PC-3 (cell line): ENCODE results near the gene ADGRF4. TPM values are rescaled to one million over a fixed set of nuclear protein-coding genes. Genes with fewer than 3 reads are reported as not detected.

Experiments used
- ATAC-seq: fragments of 200-7000 bp; cut with Tn5 transposase; 2 replicates; pipeline ENCODE4 v1.9.1; 2020; ENCODE audit warnings: mild to moderate bottlenecking, moderate library complexity
- BruUV-seq: library from RNA; stranded (reverse); fragments of 400-500 nt; replicated peaks from 2 replicates; lab custom pipeline; 2021; lab: Mats Ljungman, UMichigan
- CTCF ChIA-PET: fragments of 300-600 bp; sonication (Branson Sonifier 250); formaldehyde crosslinking; loops from one replicate; lab custom pipeline; 2022; ENCODE audit warnings: antibody characterized with exemption; lab: Charles Lee
- POLR2A ChIA-PET: fragments of 300-600 bp; sonication (Branson Sonifier 250); formaldehyde crosslinking; loops from one replicate; lab custom pipeline; 2022; ENCODE audit warnings: antibody characterized with exemption; ENCODE audit not compliant: unreplicated experiment; lab: Charles Lee
- DNase-seq: peaks from one replicate; pipeline ENCODE4 v3.0.0-alpha.2; 2015
- H2AFZ ChIP-seq: fragments of 300-600 bp; sonication (generic); 2 replicates; pipeline ENCODE4 v1.6.0; 2016; ENCODE audit warnings: antibody characterized with exemption, low read length
- H3F3A ChIP-seq: fragments of 300-600 bp; sonication (generic); one replicate; pipeline ENCODE4 v1.6.0; 2017; ENCODE audit warnings: antibody characterized with exemption, low read length, control low read depth, mild to moderate bottlenecking; ENCODE audit not compliant: unreplicated experiment
- H3K27ac ChIP-seq: fragments of 300-600 bp; sonication (generic); 2 replicates; pipeline ENCODE4 v1.5.1; 2016; ENCODE audit warnings: mild to moderate bottlenecking, low read length
- H3K27me3 ChIP-seq: fragments of 300-600 bp; sonication (generic); 2 replicates; pipeline ENCODE4 v1.6.1; 2016; ENCODE audit warnings: low read length, mixed read lengths
- H3K36me3 ChIP-seq: fragments of 300-600 bp; sonication (generic); 2 replicates; pipeline ENCODE4 v1.6.1; 2016; ENCODE audit warnings: low read depth, mixed run types, low read length, mixed read lengths
- H3K4me1 ChIP-seq: fragments of 300-600 bp; sonication (generic); 2 replicates; pipeline ENCODE4 v1.5.1; 2016; ENCODE audit warnings: low read length; ENCODE audit not compliant: insufficient read depth
- H3K4me2 ChIP-seq: fragments of 300-600 bp; sonication (generic); 2 replicates; pipeline ENCODE4 v1.6.0; 2016; ENCODE audit warnings: low read length
- H3K4me3 ChIP-seq: fragments of 300-600 bp; sonication (generic); 2 replicates; pipeline ENCODE4 v1.5.1; 2016; ENCODE audit warnings: mild to moderate bottlenecking, low read length, mixed read lengths
- H3K79me2 ChIP-seq: fragments of 300-600 bp; sonication (generic); 2 replicates; pipeline ENCODE4 v1.6.1; 2017; ENCODE audit warnings: low read length, mixed read lengths
- H3K9ac ChIP-seq: fragments of 300-600 bp; sonication (generic); 2 replicates; pipeline ENCODE4 v1.6.0; 2016; ENCODE audit warnings: mild to moderate bottlenecking, low read length
- H3K9me2 ChIP-seq: fragments of 300-600 bp; sonication (generic); replicated peaks from 2 replicates; pipeline ENCODE4 v1.6.1; 2016; ENCODE audit warnings: mixed run types, low read length, mixed read lengths
- H3K9me3 ChIP-seq: fragments of 300-600 bp; sonication (generic); 2 replicates; pipeline ENCODE4 v1.6.1; 2016; ENCODE audit warnings: low read length, mixed read lengths
- H4K20me1 ChIP-seq: fragments of 300-600 bp; sonication (generic); 2 replicates; pipeline ENCODE4 v1.6.1; 2016; ENCODE audit warnings: low read length, mixed read lengths
- EZH2 ChIP-seq: fragments of 300-600 bp; sonication (generic); IDR thresholded peaks from one replicate; pipeline ENCODE4 v1.6.1; 2017; ENCODE audit warnings: antibody characterized with exemption, mild to moderate bottlenecking, low read length; ENCODE audit not compliant: unreplicated experiment
- EZH2phosphoT487 ChIP-seq: fragments of 300-600 bp; sonication (generic); IDR thresholded peaks from 2 replicates; pipeline ENCODE4 v1.6.1; 2018; ENCODE audit warnings: mild to moderate bottlenecking, antibody characterized with exemption, low read length, borderline replicate concordance
- intact Hi-C: fragments of 100-400 bp; cut with micrococcal nuclease; formaldehyde crosslinking; loops from 2 replicates; pipeline ENCODE4 v1.9.0; 2023
- total RNA-seq: library from RNA; depleted of rRNA; stranded (reverse); fragments of >200 nt; gene quantifications from 2 replicates; pipeline ENCODE4 v1.2.3, GENCODE V29; 2014
- TF ChIP-seq, protein P1 (sequence below): fragments of 300-600 bp; sonication (generic); conservative IDR thresholded peaks from 2 replicates; pipeline ENCODE4 v1.5.1; 2017; ENCODE audit warnings: antibody characterized with exemption, low read depth, mild to moderate bottlenecking, low read length

ADGRF4 gene
- total RNA-seq, 1 experiment from 2014 or later: 3.4 TPM

DNA sequence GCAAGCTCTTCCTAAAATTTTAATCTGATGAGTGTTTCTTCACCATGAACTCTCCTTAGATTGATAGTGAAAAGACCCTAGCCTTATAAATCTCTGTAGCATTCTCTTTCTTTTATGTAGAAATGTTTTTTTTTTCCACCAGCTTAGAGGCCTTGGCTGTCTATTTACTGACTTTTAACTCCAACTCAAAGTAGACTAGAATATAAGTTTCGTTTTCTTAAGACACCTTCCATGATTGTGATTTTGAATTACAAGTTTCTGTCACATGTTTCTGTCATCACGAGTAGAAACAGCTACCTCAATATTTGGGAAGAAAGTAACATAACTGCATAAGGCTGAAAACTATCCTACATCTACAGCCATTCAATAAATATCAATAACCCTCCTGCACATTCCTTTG lies 17.8 kb downstream of the ADGRF4 start:
- DNase-seq (no peak), ATAC-seq (no peak)
- no peak overlapping the region for H3K9ac ChIP-seq
- intact Hi-C loops: no loop called here
- no peaks in the 10 kb centered on the region for H3K9me2 ChIP-seq
- no peak overlapping the region for H3K27ac ChIP-seq
- BruUV-seq: no TSS peak
- no peaks in the 10 kb centered on the region for H3K4me1 ChIP-seq
- H3K4me3 ChIP-seq: no peak overlapping the region
- no peaks in the 10 kb centered on the region for H3K9me3 ChIP-seq
- ChIA-PET POLR2A (no interaction called here), CTCF (no interaction called here)
- no peaks in the 10 kb centered on the region for H4K20me1 ChIP-seq
- no peak overlapping the region for H3K4me2 ChIP-seq
- no peaks in the 10 kb centered on the region for H3K27me3 ChIP-seq
- TF ChIP-seq, protein P1, sequence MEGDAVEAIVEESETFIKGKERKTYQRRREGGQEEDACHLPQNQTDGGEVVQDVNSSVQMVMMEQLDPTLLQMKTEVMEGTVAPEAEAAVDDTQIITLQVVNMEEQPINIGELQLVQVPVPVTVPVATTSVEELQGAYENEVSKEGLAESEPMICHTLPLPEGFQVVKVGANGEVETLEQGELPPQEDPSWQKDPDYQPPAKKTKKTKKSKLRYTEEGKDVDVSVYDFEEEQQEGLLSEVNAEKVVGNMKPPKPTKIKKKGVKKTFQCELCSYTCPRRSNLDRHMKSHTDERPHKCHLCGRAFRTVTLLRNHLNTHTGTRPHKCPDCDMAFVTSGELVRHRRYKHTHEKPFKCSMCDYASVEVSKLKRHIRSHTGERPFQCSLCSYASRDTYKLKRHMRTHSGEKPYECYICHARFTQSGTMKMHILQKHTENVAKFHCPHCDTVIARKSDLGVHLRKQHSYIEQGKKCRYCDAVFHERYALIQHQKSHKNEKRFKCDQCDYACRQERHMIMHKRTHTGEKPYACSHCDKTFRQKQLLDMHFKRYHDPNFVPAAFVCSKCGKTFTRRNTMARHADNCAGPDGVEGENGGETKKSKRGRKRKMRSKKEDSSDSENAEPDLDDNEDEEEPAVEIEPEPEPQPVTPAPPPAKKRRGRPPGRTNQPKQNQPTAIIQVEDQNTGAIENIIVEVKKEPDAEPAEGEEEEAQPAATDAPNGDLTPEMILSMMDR: no peak
- TF ChIP-seq EZH2phosphoT487 (no peak), EZH2 (no peak)
- H3K36me3 ChIP-seq: peaks cover 6% of the 10 kb centered on the region
- no peaks in the 10 kb centered on the region for H3F3A ChIP-seq
- no peaks in the 10 kb centered on the region for H3K79me2 ChIP-seq
- no peak overlapping the region for H2AFZ ChIP-seq

DNA sequence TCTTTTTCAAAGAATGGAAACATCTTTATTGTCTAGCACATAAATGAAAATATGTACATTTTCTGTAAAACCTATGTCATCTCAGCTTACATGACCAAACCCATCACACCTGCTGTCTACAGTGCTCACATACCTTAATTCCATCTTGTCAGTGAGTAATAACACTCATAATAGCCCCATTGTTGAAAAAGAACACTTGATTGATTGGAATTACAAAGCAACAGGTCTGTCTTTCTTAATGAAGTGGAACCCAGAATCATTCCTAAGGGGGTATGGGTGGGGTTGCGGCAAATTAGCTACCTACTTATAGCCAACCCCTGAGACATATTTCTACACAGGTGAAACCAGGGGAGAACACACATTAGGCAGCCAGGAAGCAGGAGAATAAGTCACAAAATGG lies 20.2 kb downstream of the ADGRF4 start:
- H4K20me1 ChIP-seq: no peaks in the 10 kb centered on the region
- intact Hi-C loops: no loop called here
- no peak overlapping the region for H3K4me3 ChIP-seq
- no peak overlapping the region for H3K27ac ChIP-seq
- H3K27me3 ChIP-seq: no peaks in the 10 kb centered on the region
- ATAC-seq (no peak), DNase-seq (no peak)
- H3K4me2 ChIP-seq: no peak overlapping the region
- BruUV-seq: no TSS peak
- POLR2A ChIA-PET: interaction anchor here (0.6 kb wide), 1 partner anchor 600 kb away, joined by 5 read pairs; no protein-coding TSS in a partner anchor
- no peak overlapping the region for H3K9ac ChIP-seq
- TF ChIP-seq EZH2phosphoT487: no peak
- TF ChIP-seq, protein P1: no peak
- no peak for TF ChIP-seq EZH2
- peaks cover 6% of the 10 kb centered on the region for H3K36me3 ChIP-seq
- no peaks in the 10 kb centered on the region for H3K9me2 ChIP-seq
- peaks cover 10% of the 10 kb centered on the region; the same call in 1 of the 2 replicates for H3K4me1 ChIP-seq
- H3K9me3 ChIP-seq: no peaks in the 10 kb centered on the region
- H3K79me2 ChIP-seq: no peaks in the 10 kb centered on the region
- H2AFZ ChIP-seq: no peak overlapping the region
- CTCF ChIA-PET: no interaction called here
- H3F3A ChIP-seq: no peaks in the 10 kb centered on the region

DNA sequence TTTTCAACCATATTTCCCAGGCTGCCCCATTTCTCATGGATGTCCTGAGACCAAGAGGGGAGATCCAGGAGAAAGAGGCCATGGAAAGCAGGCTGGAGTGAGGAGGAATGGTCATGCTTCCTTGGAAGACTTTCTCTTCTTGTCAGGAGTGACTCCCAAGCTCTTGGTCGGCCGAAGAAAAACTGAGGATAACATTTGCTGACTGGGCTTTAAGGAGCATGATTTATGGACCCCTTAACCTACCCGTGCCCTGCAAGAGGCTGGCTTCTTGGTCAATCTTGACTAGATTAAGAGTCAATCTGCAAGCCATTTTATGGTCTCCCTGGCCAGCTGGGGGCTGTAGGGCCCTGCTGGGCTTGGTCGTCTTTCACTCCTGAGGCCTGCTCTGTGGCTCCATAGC lies 22.8 kb downstream of the ADGRF4 start:
- no peak for ATAC-seq

More for the DNA sequence above, 22.8 kb downstream of the ADGRF4 start:
- Histone ChIP-seq H3K27ac (no peak overlapping the region), H3K9me3 (no peaks in the 10 kb centered on the region), H2AFZ (no peak overlapping the region), H4K20me1 (no peaks in the 10 kb centered on the region), H3K9me2 (no peaks in the 10 kb centered on the region), H3K36me3 (no peaks in the 10 kb centered on the region), H3K9ac (no peak overlapping the region), H3K4me2 (no peak overlapping the region), H3K4me1 (peaks cover 16% of the 10 kb centered on the region), H3K4me3 (no peak overlapping the region), H3K27me3 (no peaks in the 10 kb centered on the region), H3K79me2 (no peaks in the 10 kb centered on the region), H3F3A (no peaks in the 10 kb centered on the region)
- DNase-seq: no peak
- TF ChIP-seq EZH2phosphoT487: no peak
- TF ChIP-seq, protein P1: no peak
- TF ChIP-seq EZH2: no peak
- POLR2A ChIA-PET: interaction anchor here (0.6 kb wide), 1 partner anchor 547 kb away, joined by 6 read pairs; no protein-coding TSS in a partner anchor
- CTCF ChIA-PET: interaction anchor here (0.6 kb wide), 1 partner anchor 19 kb away, joined by 6 read pairs; no protein-coding TSS in a partner anchor
- no TSS peak for BruUV-seq
- intact Hi-C loops: no loop called here
